Measurements from ENCODE around the gene C2orf49. TPM values are rescaled to one million over a fixed set of nuclear protein-coding genes. Genes with fewer than 3 reads are reported as not detected.
A peak's percentile ranks its signal among the peaks of the same experiment; 100 is the strongest.

The C2orf49 gene
- total and polyA plus RNA-seq, 2 of the 8 experiments (the other 6 are each of a cell fraction or from before 2014, with no cell fraction given) = 5.6 to 19.9 TPM

DNA sequence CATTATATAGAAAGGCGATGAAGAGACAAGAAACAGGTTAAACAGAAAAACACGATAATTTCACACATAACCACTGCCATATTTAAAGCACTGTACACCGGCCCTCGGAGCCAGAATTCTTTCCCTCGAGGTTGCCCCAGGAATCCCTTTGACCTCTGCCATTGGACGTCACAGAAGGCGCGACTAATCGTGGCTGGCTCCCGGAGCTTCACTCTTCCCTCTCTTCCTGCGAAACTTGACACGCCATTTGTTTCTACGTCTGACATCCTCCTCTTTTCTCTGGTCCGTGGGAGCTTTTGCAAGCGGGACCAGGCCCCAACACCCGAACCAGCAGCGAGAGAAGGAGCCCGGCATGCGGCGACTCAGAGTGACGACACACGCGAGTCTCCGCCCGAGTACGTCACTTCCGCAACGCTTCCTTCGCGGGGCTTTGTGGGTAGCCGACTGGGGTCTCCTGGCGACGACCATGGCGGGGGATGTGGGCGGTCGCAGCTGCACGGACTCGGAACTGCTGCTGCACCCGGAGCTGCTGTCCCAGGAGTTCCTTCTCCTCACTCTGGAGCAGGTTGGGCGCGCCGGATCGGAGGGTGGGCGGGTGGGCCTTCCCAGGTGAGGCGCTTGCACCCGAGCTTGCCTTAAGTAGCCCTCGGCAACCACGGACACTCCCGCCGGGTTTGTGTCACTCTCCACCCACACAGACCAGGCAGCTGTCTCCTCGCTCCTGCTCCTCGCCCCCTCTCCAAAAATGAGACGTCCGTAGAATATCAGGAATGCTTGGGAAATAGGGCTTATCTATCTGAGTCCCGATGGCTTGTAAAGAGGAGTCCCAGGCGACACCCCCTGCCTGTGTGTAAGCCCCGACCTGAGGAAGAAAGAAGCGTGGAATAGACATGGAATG lies at the start of gene C2orf49 (continued):
- TF ChIP-seq, protein P1, sequence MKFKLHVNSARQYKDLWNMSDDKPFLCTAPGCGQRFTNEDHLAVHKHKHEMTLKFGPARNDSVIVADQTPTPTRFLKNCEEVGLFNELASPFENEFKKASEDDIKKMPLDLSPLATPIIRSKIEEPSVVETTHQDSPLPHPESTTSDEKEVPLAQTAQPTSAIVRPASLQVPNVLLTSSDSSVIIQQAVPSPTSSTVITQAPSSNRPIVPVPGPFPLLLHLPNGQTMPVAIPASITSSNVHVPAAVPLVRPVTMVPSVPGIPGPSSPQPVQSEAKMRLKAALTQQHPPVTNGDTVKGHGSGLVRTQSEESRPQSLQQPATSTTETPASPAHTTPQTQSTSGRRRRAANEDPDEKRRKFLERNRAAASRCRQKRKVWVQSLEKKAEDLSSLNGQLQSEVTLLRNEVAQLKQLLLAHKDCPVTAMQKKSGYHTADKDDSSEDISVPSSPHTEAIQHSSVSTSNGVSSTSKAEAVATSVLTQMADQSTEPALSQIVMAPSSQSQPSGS (IDR thresholded peaks at IDR 0.05; ENCODE audit: low read length) = 0 out of 2 replicates have a peak, but pooled peaks have one; percentile 64
- TF ChIP-seq BCL11A (IDR thresholded peaks at IDR 0.05; ENCODE audit: low read depth in 2 of 2, low read length in 2 of 2) = no peak
- no peak for TF ChIP-seq SP1 (IDR thresholded peaks at IDR 0.05; ENCODE audit: low read depth, low read length)
- TF ChIP-seq CREB1 (IDR thresholded peaks at IDR 0.05) = peak; percentile 98
- TF ChIP-seq KDM4A (IDR thresholded peaks at IDR 0.05; ENCODE audit: low read depth, low read length, severe bottlenecking) = peak; percentile 100
- peak; percentile 71 for TF ChIP-seq POLR2AphosphoS5 (IDR thresholded peaks at IDR 0.05; ENCODE audit: low read depth, low read length)
- TF ChIP-seq RNF2 (IDR thresholded peaks at IDR 0.05; ENCODE audit: borderline replicate concordance, low read depth, low read length, missing control alignments, poor library complexity, severe bottlenecking) = no peak
- TF ChIP-seq, protein P2, sequence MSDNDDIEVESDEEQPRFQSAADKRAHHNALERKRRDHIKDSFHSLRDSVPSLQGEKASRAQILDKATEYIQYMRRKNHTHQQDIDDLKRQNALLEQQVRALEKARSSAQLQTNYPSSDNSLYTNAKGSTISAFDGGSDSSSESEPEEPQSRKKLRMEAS (IDR thresholded peaks at IDR 0.05) = peak; percentile 40
- TF ChIP-seq TBP (IDR thresholded peaks at IDR 0.05; ENCODE audit: low read depth, low read length) = peak; percentile 76
- TF ChIP-seq ZNF274 (IDR thresholded peaks at IDR 0.05; ENCODE audit: borderline replicate concordance, extremely low read depth, low read length) = no peak
- peak; percentile 77 for TF ChIP-seq YY1 (IDR thresholded peaks at IDR 0.05; ENCODE audit: low read depth, low read length)
- TF ChIP-seq BRCA1 (IDR thresholded peaks at IDR 0.05; ENCODE audit: low read depth, low read length) = peak; percentile 35; the same call in 1 of the 2 replicates
- peak; percentile 65 for TF ChIP-seq SRF (IDR thresholded peaks at IDR 0.05; ENCODE audit: low read depth, low read length)
- no peak for TF ChIP-seq NANOG (IDR thresholded peaks at IDR 0.05; ENCODE audit: insufficient read depth, low read depth, low read length, poor library complexity, severe bottlenecking)
- TF ChIP-seq EZH2 (IDR thresholded peaks at IDR 0.05; ENCODE audit: low read depth, low read length, severe bottlenecking) = no peak
- peak; percentile 21 to 75; a peak in 1 of 4 replicates for TF ChIP-seq SIN3A (conservative IDR thresholded peaks at IDR 0.05 in 1 of 2, IDR thresholded peaks at IDR 0.05 in 1 of 2; ENCODE audit: low read depth in 1 of 2, low read length in 2 of 2)
- peak; percentile 57; the same call in 1 of the 2 replicates for TF ChIP-seq CHD2 (IDR thresholded peaks at IDR 0.05; ENCODE audit: low read length)
- peak; percentile 81 for TF ChIP-seq PHF8 (conservative IDR thresholded peaks at IDR 0.05; ENCODE audit: low read depth, low read length)
- no peak for TF ChIP-seq RFX5 (IDR thresholded peaks at IDR 0.05; ENCODE audit: borderline replicate concordance, low read depth, low read length)
- TF ChIP-seq, protein P3, sequence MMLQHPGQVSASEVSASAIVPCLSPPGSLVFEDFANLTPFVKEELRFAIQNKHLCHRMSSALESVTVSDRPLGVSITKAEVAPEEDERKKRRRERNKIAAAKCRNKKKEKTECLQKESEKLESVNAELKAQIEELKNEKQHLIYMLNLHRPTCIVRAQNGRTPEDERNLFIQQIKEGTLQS (IDR thresholded peaks at IDR 0.05; ENCODE audit: insufficient read depth, low read depth, low read length) = peak; percentile 90

All from H1 (cell line).